OCI-LY7 (cell line): ENCODE results near the gene PCDH10.

Experiments used
- CTCF ChIP-seq: fragments of 200-600 bp; sonication (generic); conservative IDR thresholded peaks from 2 replicates; pipeline ENCODE4 v1.5.1; 2014; ENCODE audit warnings: mild to moderate bottlenecking, antibody characterized with exemption, low read length, moderate library complexity, mixed read lengths
- EZH2phosphoT487 ChIP-seq: fragments of 200-600 bp; sonication (generic); IDR thresholded peaks from 2 replicates; pipeline ENCODE4 v1.6.1; 2018; ENCODE audit warnings: low read depth, borderline replicate concordance, mild to moderate bottlenecking, mixed run types, antibody characterized with exemption, low read length, moderate library complexity, mixed read lengths

GRCh38 chr4:133162941-133163340 lies 13.8 kb downstream of the PCDH10 start:
- TF ChIP-seq CTCF (no peak), EZH2phosphoT487 (no peak)
